ENCODE measurements around the gene OR2T2. TPM values are rescaled to one million over a fixed set of nuclear protein-coding genes. Genes with fewer than 3 reads are reported as not detected.
"Not testable (repeated sequence)": the region's sequence is repeated elsewhere in the genome, so short reads cannot be mapped to it uniquely, and the experiment has no call there.

OR2T2 gene
- total RNA-seq, 1 experiment from 2014 or later: not detected

DNA sequence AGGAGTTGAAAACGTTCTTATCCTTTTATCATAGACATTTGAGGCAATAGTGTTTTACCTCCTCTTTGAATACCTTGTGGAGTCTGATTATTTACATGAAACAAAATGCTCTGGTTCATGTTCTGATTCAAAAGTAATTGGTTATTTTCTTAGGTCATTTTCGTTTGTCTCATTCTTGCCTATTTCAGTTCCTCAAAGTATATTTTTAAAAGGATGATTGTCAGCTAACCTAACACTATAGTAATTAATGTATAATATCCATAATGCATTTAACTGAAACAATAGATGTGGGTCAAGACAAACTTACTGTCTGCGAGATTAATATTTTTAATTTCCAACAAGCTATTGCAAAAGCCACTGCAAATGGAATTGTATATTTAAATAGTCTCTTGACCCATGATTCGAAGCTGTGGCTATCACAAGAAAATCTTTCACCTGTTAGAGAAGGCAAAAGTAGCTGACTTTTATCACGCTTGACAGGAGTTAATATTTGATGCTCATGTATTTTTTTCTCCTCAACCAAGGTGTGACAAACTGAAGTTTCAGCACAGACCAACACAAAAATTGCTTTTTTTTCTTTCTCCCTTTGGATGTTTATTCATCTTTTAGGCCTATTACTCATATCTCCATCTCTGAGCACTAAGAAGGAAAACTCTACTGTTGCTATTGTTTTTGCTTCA lies 5.2 kb downstream of the OR2T2 start:
- DNase-seq (ENCODE audit: low read depth): not testable (repeated sequence)

DNA sequence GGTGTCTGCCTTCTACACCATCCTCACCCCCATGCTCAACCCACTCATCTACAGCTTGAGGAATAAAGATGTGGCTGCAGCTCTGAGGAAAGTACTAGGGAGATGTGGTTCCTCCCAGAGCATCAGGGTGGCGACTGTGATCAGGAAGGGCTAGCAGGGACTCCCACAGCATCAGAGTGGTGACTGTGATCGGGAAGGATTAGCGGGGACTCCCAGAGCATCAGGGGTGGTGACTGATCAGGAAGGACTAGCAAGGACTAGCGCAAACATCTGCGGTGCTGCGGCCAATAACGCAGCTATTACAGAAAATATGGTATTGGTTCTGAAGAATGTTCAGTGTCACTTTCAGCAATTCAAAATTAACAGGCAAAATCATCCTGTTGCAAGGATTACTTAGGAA lies 8.2 kb downstream of the OR2T2 start:
- DNase-seq (ENCODE audit: low read depth): not testable (repeated sequence)

DNA sequence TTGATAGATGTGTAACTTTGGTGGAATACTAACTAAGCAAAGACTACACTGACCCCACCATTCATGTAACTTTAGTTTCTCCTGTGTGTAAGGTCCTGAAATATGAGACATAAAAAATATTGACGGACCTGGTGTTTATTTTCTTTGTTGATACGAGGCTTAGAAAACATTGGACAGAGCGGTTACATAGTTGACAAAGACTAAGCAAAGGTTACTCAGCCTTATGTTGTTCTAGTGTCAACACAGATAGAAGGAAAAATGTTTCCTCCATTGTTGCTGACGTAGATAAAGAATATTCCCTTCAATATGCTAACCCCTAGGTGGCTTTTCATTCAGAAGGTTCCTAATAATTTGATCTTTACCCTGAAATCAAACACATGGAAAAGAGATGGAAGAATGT lies 9.6 kb downstream of the OR2T2 start:
- not testable (repeated sequence) for DNase-seq (ENCODE audit: low read depth)

DNA sequence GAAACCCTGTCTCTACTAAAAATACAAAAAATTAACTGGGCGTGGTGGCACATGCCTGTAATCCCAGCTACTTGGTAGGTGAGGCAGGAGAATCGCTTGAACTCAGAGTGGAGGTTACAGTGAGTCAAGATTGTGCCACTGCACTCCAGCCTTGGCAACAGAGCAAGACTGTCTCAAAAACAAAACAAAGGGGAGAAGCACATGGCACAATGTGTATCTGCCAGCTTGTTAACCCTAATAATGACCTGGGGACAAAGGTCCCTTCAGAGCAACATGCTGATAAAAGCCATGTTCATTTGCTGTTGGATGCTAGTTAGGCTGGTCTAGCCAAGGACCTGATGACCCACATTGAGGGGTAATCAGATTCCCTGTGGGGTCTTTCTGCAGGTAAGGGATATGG lies 11.2 kb downstream of the OR2T2 start:
- DNase-seq (ENCODE audit: low read depth): not testable (repeated sequence)

DNA sequence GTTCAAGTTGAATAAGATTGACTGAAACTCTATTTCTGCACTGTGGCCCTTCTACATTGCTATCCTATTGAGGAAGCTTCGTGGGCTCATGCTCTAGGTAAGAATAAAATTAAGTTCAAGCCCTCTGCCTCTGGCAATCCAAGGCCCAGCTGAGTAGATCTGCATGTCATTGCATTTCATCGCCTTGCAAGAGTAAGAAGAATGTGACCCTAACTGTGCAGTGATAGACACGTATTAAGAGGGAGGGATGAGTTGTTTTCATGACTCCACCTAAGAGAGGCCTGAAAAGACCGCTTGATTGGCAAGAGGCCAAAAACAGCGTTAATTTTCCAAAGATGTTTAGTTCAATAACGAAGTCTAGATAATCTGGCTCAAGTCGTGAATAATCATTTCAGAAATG lies 13.7 kb downstream of the OR2T2 start:
- not testable (repeated sequence) for DNase-seq (ENCODE audit: low read depth)

DNA sequence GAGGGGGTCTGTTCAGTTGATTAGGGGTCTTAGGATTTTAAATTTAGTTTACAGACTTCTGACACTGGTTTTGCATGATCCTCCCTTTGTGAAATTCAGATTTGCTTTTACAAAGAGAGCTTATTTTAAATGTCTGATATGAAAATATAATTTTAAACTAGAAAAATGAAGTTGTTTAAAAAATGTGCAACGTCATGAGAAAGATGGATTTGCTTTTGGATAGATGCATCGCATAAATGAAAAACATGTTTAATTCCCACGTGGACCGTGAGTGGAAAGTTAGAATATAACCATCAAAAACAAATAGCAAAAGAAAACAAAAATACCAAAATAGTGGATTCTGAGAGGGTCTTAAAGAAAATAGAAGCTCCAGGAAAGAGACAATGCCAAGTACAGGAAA lies 25.7 kb downstream of the OR2T2 start:
- no peak for DNase-seq (ENCODE audit: low read depth)

DNA sequence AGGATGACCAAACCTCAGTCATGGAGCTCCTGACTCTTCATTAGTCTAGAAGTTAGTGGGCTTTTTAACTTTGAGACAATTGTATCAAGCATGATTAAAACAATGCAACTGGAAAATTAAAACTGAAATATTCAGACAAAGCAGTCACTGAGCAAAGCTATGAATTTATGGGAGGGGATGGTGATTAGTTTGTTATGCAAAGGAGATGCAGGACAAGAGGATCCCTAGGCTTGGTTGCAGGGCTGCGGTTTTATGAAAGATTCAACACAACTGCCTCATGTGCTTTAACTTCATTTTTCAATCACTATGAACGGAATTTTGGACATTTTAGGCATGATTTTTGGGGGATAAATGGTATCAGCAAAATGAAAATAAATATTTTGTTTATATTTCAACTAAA lies 26.7 kb downstream of the OR2T2 start:
- not testable (repeated sequence) for DNase-seq (ENCODE audit: low read depth)

DNA sequence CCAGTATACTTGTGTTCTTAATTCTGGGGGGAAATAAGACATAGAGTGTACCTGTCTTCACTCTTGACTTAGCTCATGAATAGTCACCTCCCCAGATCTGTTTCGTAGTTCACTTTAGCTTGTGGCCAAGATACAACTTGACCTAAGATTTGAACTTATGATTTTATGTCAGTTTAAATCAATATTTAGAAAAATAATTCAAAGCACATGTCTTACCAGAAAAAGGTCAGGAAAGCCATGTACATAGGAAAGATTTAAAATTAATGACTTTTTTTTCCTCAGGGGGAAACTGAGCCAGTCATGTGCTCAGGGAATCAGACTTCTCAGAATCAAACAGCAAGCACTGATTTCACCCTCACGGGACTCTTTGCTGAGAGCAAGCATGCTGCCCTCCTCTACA lies 27.6 kb downstream of the OR2T2 start, which contains the start of gene OR2T3:
TSS of gene OR2T3 (plus strand) at position 301 of the 400 bp plus-strand sequence. CDS start at position 301, 0 bp downstream.
- not testable (repeated sequence) for DNase-seq (ENCODE audit: low read depth)

DNA sequence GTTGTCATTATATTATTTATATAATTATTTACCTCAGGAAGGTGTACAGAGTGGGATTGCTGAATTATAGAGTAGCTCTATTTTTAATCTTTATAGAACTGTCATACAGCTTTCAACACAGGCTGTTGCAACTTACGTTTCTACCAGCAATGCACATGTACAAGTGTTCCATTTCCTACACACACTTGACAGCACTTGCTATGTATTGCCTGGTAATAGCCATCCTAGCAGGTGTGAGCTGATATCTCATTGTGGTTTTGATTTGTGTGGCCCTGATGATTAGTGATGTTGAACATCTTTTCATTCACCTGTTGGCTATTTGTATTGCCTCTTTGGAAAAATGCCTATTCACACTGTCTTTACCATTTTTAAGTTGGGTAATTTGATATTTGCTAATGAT lies 30.2 kb downstream of the OR2T2 start:
- not testable (repeated sequence) for DNase-seq (ENCODE audit: low read depth)

DNA sequence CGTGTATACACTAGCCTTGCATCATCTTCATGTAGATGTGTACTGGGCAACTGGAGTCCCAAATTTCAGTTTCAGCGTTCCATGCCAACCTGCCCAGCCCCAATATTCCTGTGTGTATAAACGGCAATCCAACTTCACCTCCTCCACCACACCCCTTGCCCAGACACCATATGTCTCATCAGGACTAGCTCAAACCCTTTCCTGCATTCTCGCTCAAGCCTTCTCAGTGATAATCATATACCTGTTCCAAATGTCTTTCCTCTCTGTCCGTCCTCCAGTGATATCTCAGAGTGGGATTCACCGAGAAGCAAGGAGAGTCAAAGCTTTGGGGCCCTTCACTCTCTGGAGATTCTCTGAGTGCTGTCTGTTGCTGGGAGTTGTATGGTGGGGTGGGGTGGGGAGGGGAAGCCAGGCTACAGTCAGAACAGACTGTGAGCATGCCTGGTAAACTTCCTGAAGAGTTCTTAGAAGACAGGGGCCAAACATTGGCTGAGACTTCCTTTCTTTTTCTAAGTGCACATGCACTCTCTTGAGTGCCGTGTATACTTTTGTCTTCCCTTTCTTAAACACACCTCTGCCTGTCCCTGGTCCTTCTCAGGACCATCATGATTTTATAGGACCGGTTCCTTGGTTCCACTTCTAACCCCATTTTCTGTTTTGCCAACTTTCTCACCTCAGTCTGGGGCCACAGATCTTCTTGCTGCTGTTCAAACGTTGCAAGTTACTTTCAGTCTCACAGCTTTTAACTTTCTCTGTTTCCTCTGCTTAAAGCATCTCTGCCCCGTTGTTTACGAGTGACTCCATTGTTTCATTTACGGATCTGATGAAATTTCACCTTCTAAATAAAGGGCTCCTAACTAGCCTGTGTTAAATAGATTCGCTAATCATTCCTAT lies 36.5 kb downstream of the OR2T2 start:
- DNase-seq (ENCODE audit: low read depth): not testable (repeated sequence)

DNA sequence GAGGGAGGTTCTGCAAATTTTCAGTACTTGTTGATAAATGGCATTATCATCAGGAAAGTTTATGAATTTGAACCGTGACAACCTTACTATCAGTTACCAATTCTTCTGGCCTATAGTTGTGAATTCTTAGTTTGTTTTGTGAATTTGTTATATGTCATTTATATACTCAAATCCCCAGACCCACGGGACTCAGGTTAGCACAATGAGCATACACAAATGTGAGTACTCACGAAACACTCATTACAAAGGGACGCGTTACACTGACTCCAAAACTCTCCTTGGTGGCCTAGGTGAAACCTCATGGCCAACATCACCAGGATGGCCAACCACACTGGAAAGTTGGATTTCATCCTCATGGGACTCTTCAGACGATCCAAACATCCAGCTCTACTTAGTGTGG lies 42.9 kb downstream of the OR2T2 start, which contains the start of gene OR2T5:
TSS of gene OR2T5 (plus strand) at position 301 of the 400 bp plus-strand sequence. CDS start at position 301, 0 bp downstream.
- not testable (repeated sequence) for DNase-seq (ENCODE audit: low read depth)

DNA sequence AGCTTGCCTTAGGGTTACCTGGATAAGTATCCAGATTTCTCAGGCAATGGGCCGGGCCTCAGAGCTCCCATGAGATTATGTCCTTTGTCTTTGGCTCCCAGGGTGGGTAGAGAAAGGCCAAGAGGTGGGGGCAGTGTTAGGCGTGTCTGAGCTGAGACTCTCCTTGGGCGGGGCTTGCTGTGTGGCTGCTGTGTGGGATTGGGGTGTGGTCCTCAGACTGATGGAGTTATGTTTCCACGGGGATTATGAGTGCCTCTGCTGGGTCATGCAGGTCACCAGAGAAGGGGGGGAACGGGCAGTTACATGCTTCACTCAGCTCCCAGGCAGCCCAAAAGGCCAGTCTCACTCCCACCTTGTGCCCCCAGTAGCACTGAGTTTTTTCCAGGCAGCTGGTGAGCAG lies 51.2 kb downstream of the OR2T2 start:
- not testable (repeated sequence) for DNase-seq (ENCODE audit: low read depth)

DNA sequence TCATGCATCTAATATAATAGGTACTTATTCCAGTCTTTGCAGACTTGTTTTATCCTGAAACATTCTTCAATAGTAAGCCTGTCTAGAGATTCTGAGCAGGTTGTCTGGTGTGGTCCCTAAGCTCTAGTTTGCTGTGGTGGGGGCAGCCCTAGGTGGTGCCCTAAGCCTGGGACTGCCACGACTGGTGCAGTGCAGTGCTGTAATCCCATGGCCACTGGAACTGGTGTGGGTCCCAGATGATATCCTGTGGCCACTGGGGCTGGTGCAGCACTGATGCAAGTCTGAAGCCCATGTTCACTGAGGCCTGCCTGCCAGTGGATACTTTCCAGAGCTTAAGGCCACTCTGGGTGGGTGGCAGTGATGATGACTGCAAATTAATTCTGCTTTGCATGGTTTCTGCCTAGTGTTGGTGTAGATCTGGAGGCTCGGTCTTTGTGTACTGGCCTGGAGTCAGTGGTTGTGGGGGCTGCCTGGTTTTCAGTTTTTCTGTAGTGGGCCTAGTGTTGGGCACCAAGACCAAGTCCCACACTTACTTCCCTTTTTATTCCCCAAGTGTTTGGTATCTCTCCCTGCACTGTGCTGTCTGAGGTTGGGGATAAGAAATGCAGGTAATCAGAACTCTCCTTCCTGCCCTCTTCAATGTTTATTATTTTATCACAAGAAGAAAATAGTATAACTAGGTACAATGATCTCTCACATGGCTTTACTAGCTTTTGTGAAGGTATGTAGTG lies 55.0 kb downstream of the OR2T2 start:
- DNase-seq (ENCODE audit: low read depth): not testable (repeated sequence)

Other genes starting within 250 kb of the OR2T2 start
- not detected in 2 replicates for gene OR2M3, start 248.4 kb upstream of the OR2T2 start, total RNA-seq (2014; rRNA removed; shearing (Covaris generic))
- gene OR2M4, start 214.2 kb upstream of the OR2T2 start, total RNA-seq (2014; rRNA removed; shearing (Covaris generic)): not detected in 2 replicates
- 0.57 and 1.7 TPM in 2 replicates for gene OR2T33, start 167.7 kb upstream of the OR2T2 start, total RNA-seq (2014; rRNA removed; shearing (Covaris generic))
- not detected in 2 replicates for gene OR2T12, start 142.2 kb upstream of the OR2T2 start, total RNA-seq (2014; rRNA removed; shearing (Covaris generic))
- not detected in 2 replicates for gene OR2M7, start 121.1 kb upstream of the OR2T2 start, total RNA-seq (2014; rRNA removed; shearing (Covaris generic))
- not detected in 2 replicates for gene OR14C36, start 96.9 kb upstream of the OR2T2 start, total RNA-seq (2014; rRNA removed; shearing (Covaris generic))
- gene OR2T4, start 84.0 kb upstream of the OR2T2 start, total RNA-seq (2014; rRNA removed; shearing (Covaris generic)): not detected in 2 replicates
- gene OR2T6, start 69.9 kb upstream of the OR2T2 start, total RNA-seq (2014; rRNA removed; shearing (Covaris generic)): not detected in 2 replicates
- not detected in 2 replicates for gene OR2T1, start 42.6 kb upstream of the OR2T2 start, total RNA-seq (2014; rRNA removed; shearing (Covaris generic))
- gene OR2T3, start 27.7 kb downstream of the OR2T2 start, total RNA-seq (2014; rRNA removed; shearing (Covaris generic)): not detected in 2 replicates
- not detected in 2 replicates for gene OR2T5, start 43.0 kb downstream of the OR2T2 start, total RNA-seq (2014; rRNA removed; shearing (Covaris generic))
- not detected in 2 replicates for gene OR2G6, start 62.4 kb downstream of the OR2T2 start, total RNA-seq (2014; rRNA removed; shearing (Covaris generic))
- gene OR2T29, start 117.1 kb downstream of the OR2T2 start, total RNA-seq (2014; rRNA removed; shearing (Covaris generic)): not detected in 2 replicates
- gene OR2T34, start 129.1 kb downstream of the OR2T2 start, total RNA-seq (2014; rRNA removed; shearing (Covaris generic)): not detected in 2 replicates
- not detected in 2 replicates for gene OR2T10, start 152.1 kb downstream of the OR2T2 start, total RNA-seq (2014; rRNA removed; shearing (Covaris generic))
- not detected in 2 replicates for gene OR2T11, start 189.5 kb downstream of the OR2T2 start, total RNA-seq (2014; rRNA removed; shearing (Covaris generic))
- not detected in 2 replicates for gene OR2T35, start 199.6 kb downstream of the OR2T2 start, total RNA-seq (2014; rRNA removed; shearing (Covaris generic))
- gene OR2T27, start 209.9 kb downstream of the OR2T2 start, total RNA-seq (2014; rRNA removed; shearing (Covaris generic)): not detected in 2 replicates